Chondrocyte (in vitro differentiated cells): Measurements from ENCODE around the gene C9orf153. TPM values are rescaled to one million over a fixed set of nuclear protein-coding genes. Genes with fewer than 3 reads are reported as not detected.

Experiments
- DNase-seq: peaks from one replicate; pipeline ENCODE4 v3.0.0; 2021; ENCODE audit warnings: mixed read lengths, low spot score
- H3K27ac Mint-ChIP-seq: one replicate; pipeline ENCODE4 v1.8.0; 2021; ENCODE audit warnings: mild to moderate bottlenecking, moderate library complexity, mixed read lengths; ENCODE audit not compliant: unreplicated experiment
- H3K27me3 Mint-ChIP-seq: 2 replicates; pipeline ENCODE4 v1.8.0; 2021; ENCODE audit warnings: low read depth, mixed read lengths
- H3K36me3 Mint-ChIP-seq: 2 replicates; pipeline ENCODE4 v1.8.0; 2021; ENCODE audit warnings: low read depth, mixed read lengths
- H3K4me1 Mint-ChIP-seq: 2 replicates; pipeline ENCODE4 v1.8.0; 2021; ENCODE audit warnings: low read depth, mild to moderate bottlenecking, mixed read lengths
- H3K4me3 Mint-ChIP-seq: one replicate; pipeline ENCODE4 v1.8.0; 2021; ENCODE audit warnings: mild to moderate bottlenecking, moderate library complexity, mixed read lengths; ENCODE audit not compliant: unreplicated experiment
- H3K9me3 Mint-ChIP-seq: 2 replicates; pipeline ENCODE4 v1.8.0; 2021; ENCODE audit warnings: low read depth, mixed read lengths
- CTCF ChIP-seq: fragments of 200-600 bp; sonication (generic); IDR thresholded peaks from 2 replicates; pipeline ENCODE4 v1.5.0; 2021; ENCODE audit warnings: antibody characterized with exemption, mild to moderate bottlenecking, moderate library complexity
- total RNA-seq: library from RNA; stranded (reverse); gene quantifications from 3 replicates; pipeline ENCODE4 v1.2.1, GENCODE V29; 2021

The C9orf153 gene
- total RNA-seq, 1 donor from 2014 or later, result not detected

DNA sequence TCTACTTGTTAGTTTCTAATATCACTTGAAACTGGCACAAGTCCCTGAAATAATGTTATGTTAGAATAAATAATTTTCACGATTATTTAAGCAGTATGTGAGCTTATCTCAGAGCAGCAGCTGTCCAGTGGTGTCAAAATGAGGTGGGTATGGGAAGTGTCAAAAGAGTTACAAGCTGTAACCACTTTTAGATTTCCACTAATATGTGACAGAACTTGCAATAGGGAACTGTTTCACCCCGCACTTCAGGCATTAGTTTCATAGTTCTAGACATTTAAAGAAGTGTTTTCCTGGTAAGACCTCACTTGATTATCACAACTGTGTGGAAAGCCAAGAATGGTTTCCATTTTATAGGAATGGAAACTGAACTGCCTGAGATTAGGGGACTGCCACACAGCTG lies 25.8 kb upstream of the C9orf153 start:
- DNase-seq, result no peak
- Mint-ChIP-seq H3K27ac (no peak overlapping the region), H3K36me3 (peaks cover 5% of the 10 kb centered on the region), H3K4me1 (peaks cover 19% of the 10 kb centered on the region), H3K4me3 (no peak overlapping the region), H3K9me3 (no peaks in the 10 kb centered on the region), H3K27me3 (no peaks in the 10 kb centered on the region)
- no peak for TF ChIP-seq CTCF

- Mint-ChIP-seq H3K36me3 (peaks cover 5% of the 10 kb centered on the region), H3K4me1 (peaks cover 32% of the 10 kb centered on the region), H3K27me3 (no peaks in the 10 kb centered on the region), H3K9me3 (no peaks in the 10 kb centered on the region), H3K4me3 (peak overlapping the region; percentile 83), H3K27ac (peak overlapping the region; percentile 97)
- no peak for TF ChIP-seq CTCF
- DNase-seq, result no peak
Measured at GRCh38 chr9:86282979-86283535, 23.6 kb upstream of the C9orf153 start.

GRCh38 chr9:86282077-86282978 lies 22.9 kb upstream of the C9orf153 start, which contains the start of gene ISCA1:
Gene ISCA1 (minus strand): TSS chr9:86282538. CDS start chr9:86282458, 80 bp downstream.
- DNase-seq, result peak; percentile 96
- H3K27me3 Mint-ChIP-seq, result no peaks in the 10 kb centered on the region
- peak within 1 kb of the TSS; percentile 97 for H3K27ac Mint-ChIP-seq
- H3K4me3 Mint-ChIP-seq, result peak within 1 kb of the TSS; percentile 83
- H3K36me3 Mint-ChIP-seq, result peaks cover 2% of the 10 kb centered on the region
- H3K9me3 Mint-ChIP-seq, result no peaks in the 10 kb centered on the region
- no peak for TF ChIP-seq CTCF
- peaks cover 32% of the 10 kb centered on the region for H3K4me1 Mint-ChIP-seq

DNA sequence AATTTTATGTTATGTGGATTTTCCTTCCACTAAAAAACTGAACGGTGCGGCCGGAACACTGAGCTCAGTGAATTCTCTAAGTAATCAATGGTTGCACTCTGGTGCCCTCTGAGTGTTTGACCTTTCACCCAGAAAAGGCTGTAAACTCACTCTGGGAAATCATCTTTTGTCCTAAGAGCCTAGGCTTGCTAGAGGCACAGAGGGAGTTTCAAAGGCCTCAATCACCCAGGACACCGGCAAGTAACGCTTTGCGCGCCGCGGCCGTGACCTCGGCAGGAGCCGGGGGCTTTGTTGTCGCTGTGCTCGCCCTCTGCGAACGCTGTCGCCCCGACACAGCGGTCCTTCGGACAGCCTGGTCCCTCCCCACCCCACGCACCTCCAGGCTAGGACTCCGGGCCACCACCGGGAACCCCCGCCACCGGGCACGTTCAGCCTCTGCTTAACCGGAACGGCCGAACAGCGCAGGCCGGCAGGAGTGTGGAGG lies 22.2 kb upstream of the C9orf153 start:
- peak; percentile 92 for DNase-seq
- no peak for TF ChIP-seq CTCF
- H3K27ac Mint-ChIP-seq, result peak overlapping the region; percentile 97
- no peaks in the 10 kb centered on the region for H3K27me3 Mint-ChIP-seq
- peaks cover 39% of the 10 kb centered on the region for H3K4me1 Mint-ChIP-seq
- no peaks in the 10 kb centered on the region for H3K9me3 Mint-ChIP-seq
- peak overlapping the region; percentile 83 for H3K4me3 Mint-ChIP-seq
- H3K36me3 Mint-ChIP-seq, result peaks cover 2% of the 10 kb centered on the region

- Mint-ChIP-seq H3K4me1 (peaks cover 39% of the 10 kb centered on the region), H3K36me3 (no peaks in the 10 kb centered on the region), H3K27ac (peak overlapping the region; percentile 17)
Measured at GRCh38 chr9:86280580-86280979, 21.1 kb upstream of the C9orf153 start.

More at GRCh38 chr9:86280580-86280979, 21.1 kb upstream of the C9orf153 start:
- peak overlapping the region; percentile 83 for H3K4me3 Mint-ChIP-seq
- no peaks in the 10 kb centered on the region for H3K9me3 Mint-ChIP-seq
- no peaks in the 10 kb centered on the region for H3K27me3 Mint-ChIP-seq
- TF ChIP-seq CTCF, result no peak
- no peak for DNase-seq
